Activated CD4-positive, alpha-beta T cell treated with anti-CD3 and anti-CD28 coated beads, Interleukin-2, amount 10 ng/mL, durations not matched to agents 24 days and 14 days (primary cell): ENCODE results near the gene NCOA3. TPM values are rescaled to one million over a fixed set of nuclear protein-coding genes. Genes with fewer than 3 reads are reported as not detected.
"Not testable (repeated sequence)": the region's sequence is repeated elsewhere in the genome, so short reads cannot be mapped to it uniquely, and the experiment has no call there.

Experiments
- DNase-seq: peaks from one replicate; pipeline ENCODE4 v3.0.0; 2022
- H3K27ac Mint-ChIP-seq: one replicate; pipeline ENCODE4 v1.8.0; 2022; ENCODE audit warnings: mild to moderate bottlenecking, mixed read lengths
- H3K27me3 Mint-ChIP-seq: one replicate; pipeline ENCODE4 v1.8.0; 2022; ENCODE audit warnings: mixed read lengths
- H3K36me3 Mint-ChIP-seq: one replicate; pipeline ENCODE4 v1.8.0; 2022; ENCODE audit warnings: low read depth, mild to moderate bottlenecking, mixed read lengths
- H3K4me1 Mint-ChIP-seq: one replicate; pipeline ENCODE4 v1.8.0; 2021; ENCODE audit warnings: mixed read lengths
- H3K4me3 Mint-ChIP-seq: one replicate; pipeline ENCODE4 v1.8.0; 2022; ENCODE audit warnings: mild to moderate bottlenecking, moderate library complexity, mixed read lengths
- H3K9me3 Mint-ChIP-seq: one replicate; pipeline ENCODE4 v1.8.0; 2021; ENCODE audit warnings: mixed read lengths
- intact Hi-C: fragments of 100-400 bp; cut with micrococcal nuclease; formaldehyde crosslinking; loops from one replicate; pipeline ENCODE4 v1.15.1; 2023
- total RNA-seq: library from RNA; stranded (reverse); gene quantifications from 2 replicates; pipeline ENCODE4 v1.2.3, GENCODE V29; 2022

Gene NCOA3
- total RNA-seq, 1 donor from 2014 or later = 140 TPM

GRCh38 chr20:47561180-47561579, 59.5 kb downstream of the NCOA3 start:
- H3K4me1 Mint-ChIP-seq = peaks cover 50% of the 10 kb centered on the region
- intact Hi-C loops = no loop called here

GRCh38 chr20:47561603-47562583, 60.2 kb downstream of the NCOA3 start:
- H3K36me3 Mint-ChIP-seq = peaks cover 31% of the 10 kb centered on the region
- H3K9me3 Mint-ChIP-seq = no peaks in the 10 kb centered on the region
- no peak for DNase-seq
- H3K4me1 Mint-ChIP-seq = peaks cover 50% of the 10 kb centered on the region
- intact Hi-C loops = no loop called here
- H3K27me3 Mint-ChIP-seq = no peaks in the 10 kb centered on the region
- no peak overlapping the region for H3K4me3 Mint-ChIP-seq
- no peak overlapping the region for H3K27ac Mint-ChIP-seq

More at GRCh38 chr20:47561180-47561579, 59.5 kb downstream of the NCOA3 start:
- Mint-ChIP-seq H3K9me3 (no peaks in the 10 kb centered on the region), H3K4me3 (no peak overlapping the region), H3K36me3 (peaks cover 26% of the 10 kb centered on the region), H3K27ac (no peak overlapping the region), H3K27me3 (no peaks in the 10 kb centered on the region)
- no peak for DNase-seq

GRCh38 chr20:47566269-47566668, 64.6 kb downstream of the NCOA3 start:
- intact Hi-C loops = loop anchor here (5.0 kb wide), 1 partner anchor 36 kb away; no protein-coding TSS in a partner anchor
- peak overlapping the region; percentile 57 for H3K27ac Mint-ChIP-seq

GRCh38 chr20:47568019-47568418, 66.3 kb downstream of the NCOA3 start:
- H3K36me3 Mint-ChIP-seq = peaks cover 50% of the 10 kb centered on the region
- no peak overlapping the region for H3K4me3 Mint-ChIP-seq
- H3K27me3 Mint-ChIP-seq = no peaks in the 10 kb centered on the region
- peaks cover 3% of the 10 kb centered on the region for H3K9me3 Mint-ChIP-seq
- peak overlapping the region; percentile 49 for H3K27ac Mint-ChIP-seq
- no peak for DNase-seq
- peaks cover 49% of the 10 kb centered on the region for H3K4me1 Mint-ChIP-seq
- intact Hi-C loops = loop anchor here (5.0 kb wide), 1 partner anchor 34 kb away; no protein-coding TSS in a partner anchor

More at GRCh38 chr20:47566269-47566668, 64.6 kb downstream of the NCOA3 start:
- peaks cover 3% of the 10 kb centered on the region for H3K9me3 Mint-ChIP-seq
- DNase-seq = no peak
- peaks cover 48% of the 10 kb centered on the region for H3K4me1 Mint-ChIP-seq
- peaks cover 48% of the 10 kb centered on the region for H3K36me3 Mint-ChIP-seq
- H3K27me3 Mint-ChIP-seq = no peaks in the 10 kb centered on the region
- H3K4me3 Mint-ChIP-seq = no peak overlapping the region

- Mint-ChIP-seq H3K27me3 (no peaks in the 10 kb centered on the region), H3K9me3 (peaks cover 3% of the 10 kb centered on the region), H3K36me3 (peaks cover 50% of the 10 kb centered on the region), H3K27ac (peak overlapping the region; percentile 29), H3K4me3 (no peak overlapping the region), H3K4me1 (peaks cover 50% of the 10 kb centered on the region)
- no peak for DNase-seq
- intact Hi-C loops = loop anchor here (5.0 kb wide), 1 partner anchor 33 kb away; no protein-coding TSS in a partner anchor
These were observed 67.2 kb downstream of the NCOA3 start for GRCh38 chr20:47568837-47569410.

GRCh38 chr20:47571426-47571825, 69.7 kb downstream of the NCOA3 start:
- intact Hi-C loops = no loop called here
- no peak for DNase-seq
- peaks cover 47% of the 10 kb centered on the region for H3K4me1 Mint-ChIP-seq
- no peak overlapping the region for H3K4me3 Mint-ChIP-seq
- peaks cover 3% of the 10 kb centered on the region for H3K9me3 Mint-ChIP-seq
- no peak overlapping the region for H3K27ac Mint-ChIP-seq
- peaks cover 40% of the 10 kb centered on the region for H3K36me3 Mint-ChIP-seq
- H3K27me3 Mint-ChIP-seq = no peaks in the 10 kb centered on the region

GRCh38 chr20:47572105-47572729, 70.5 kb downstream of the NCOA3 start:
- Mint-ChIP-seq H3K36me3 (peaks cover 38% of the 10 kb centered on the region), H3K27me3 (no peaks in the 10 kb centered on the region), H3K4me1 (peaks cover 51% of the 10 kb centered on the region), H3K27ac (peak overlapping the region; percentile 8), H3K4me3 (no peak overlapping the region), H3K9me3 (peaks cover 3% of the 10 kb centered on the region)
- intact Hi-C loops = no loop called here
- no peak for DNase-seq

GRCh38 chr20:47573559-47573958, 71.9 kb downstream of the NCOA3 start:
- peak overlapping the region; percentile 5 for H3K27ac Mint-ChIP-seq
- no peaks in the 10 kb centered on the region for H3K27me3 Mint-ChIP-seq
- no peak for DNase-seq
- intact Hi-C loops = no loop called here
- H3K9me3 Mint-ChIP-seq = peaks cover 3% of the 10 kb centered on the region
- H3K36me3 Mint-ChIP-seq = peaks cover 36% of the 10 kb centered on the region
- peaks cover 51% of the 10 kb centered on the region for H3K4me1 Mint-ChIP-seq
- no peak overlapping the region for H3K4me3 Mint-ChIP-seq

GRCh38 chr20:47574616-47575364, 73.1 kb downstream of the NCOA3 start:
- peak overlapping the region; percentile 75 for H3K27ac Mint-ChIP-seq
- H3K4me1 Mint-ChIP-seq = peaks cover 57% of the 10 kb centered on the region
- H3K36me3 Mint-ChIP-seq = peaks cover 38% of the 10 kb centered on the region
- H3K27me3 Mint-ChIP-seq = no peaks in the 10 kb centered on the region
- H3K4me3 Mint-ChIP-seq = peak overlapping the region; percentile 44
- intact Hi-C loops = loop anchor here (5.0 kb wide), 1 partner anchor 38 kb away; no protein-coding TSS in a partner anchor
- DNase-seq = no peak
- peaks cover 3% of the 10 kb centered on the region for H3K9me3 Mint-ChIP-seq

- Mint-ChIP-seq H3K4me1 (peaks cover 64% of the 10 kb centered on the region), H3K27ac (peak overlapping the region; percentile 82), H3K27me3 (no peaks in the 10 kb centered on the region), H3K36me3 (peaks cover 26% of the 10 kb centered on the region), H3K9me3 (no peaks in the 10 kb centered on the region), H3K4me3 (peak overlapping the region; percentile 74)
- intact Hi-C loops = loop anchor here (5.0 kb wide), 1 partner anchor 36 kb away; no protein-coding TSS in a partner anchor
- DNase-seq = peak; percentile 71
These were observed 74.9 kb downstream of the NCOA3 start for GRCh38 chr20:47576516-47577033.

- Mint-ChIP-seq H3K36me3 (peaks cover 20% of the 10 kb centered on the region), H3K27me3 (no peaks in the 10 kb centered on the region), H3K4me1 (peaks cover 59% of the 10 kb centered on the region), H3K9me3 (no peaks in the 10 kb centered on the region), H3K27ac (no peak overlapping the region), H3K4me3 (peak overlapping the region; percentile 18)
- intact Hi-C loops = loop anchor here (5.0 kb wide), 1 partner anchor 35 kb away; no protein-coding TSS in a partner anchor
- DNase-seq = no peak
These were observed 75.6 kb downstream of the NCOA3 start for GRCh38 chr20:47577314-47577713.

- H3K9me3 Mint-ChIP-seq = no peaks in the 10 kb centered on the region
- peaks cover 27% of the 10 kb centered on the region for H3K36me3 Mint-ChIP-seq
- peak overlapping the region; percentile 12 for H3K27ac Mint-ChIP-seq
- no peak for DNase-seq
- peaks cover 55% of the 10 kb centered on the region for H3K4me1 Mint-ChIP-seq
- intact Hi-C loops = loop anchor here (5.0 kb wide), 1 partner anchor 34 kb away; no protein-coding TSS in a partner anchor
- H3K27me3 Mint-ChIP-seq = no peaks in the 10 kb centered on the region
- H3K4me3 Mint-ChIP-seq = no peak overlapping the region
These were observed 76.9 kb downstream of the NCOA3 start for GRCh38 chr20:47578543-47578942.

- H3K27ac Mint-ChIP-seq, DNase-seq, H3K4me3 Mint-ChIP-seq, intact Hi-C loops, H3K9me3 Mint-ChIP-seq, H3K27me3 Mint-ChIP-seq: not testable (repeated sequence)
- Mint-ChIP-seq H3K4me1 (peaks cover 48% of the 10 kb centered on the region), H3K36me3 (peaks cover 37% of the 10 kb centered on the region)
These were observed 79.0 kb downstream of the NCOA3 start for GRCh38 chr20:47580686-47581085.
